ENCODE data around the gene JAZF1. TPM values are rescaled to one million over a fixed set of nuclear protein-coding genes. Genes with fewer than 3 reads are reported as not detected.

The JAZF1 gene
- total and polyA plus RNA-seq, 12 donors: 6.9 to 42.3 (median 30.0) TPM

GRCh38 chr7:27929127-27929526, 251.5 kb downstream of the JAZF1 start:
- H3K36me3 ChIP-seq: no peaks in the 10 kb centered on the region
- H3K27me3 ChIP-seq: no peaks in the 10 kb centered on the region
- TF ChIP-seq, protein P1, sequence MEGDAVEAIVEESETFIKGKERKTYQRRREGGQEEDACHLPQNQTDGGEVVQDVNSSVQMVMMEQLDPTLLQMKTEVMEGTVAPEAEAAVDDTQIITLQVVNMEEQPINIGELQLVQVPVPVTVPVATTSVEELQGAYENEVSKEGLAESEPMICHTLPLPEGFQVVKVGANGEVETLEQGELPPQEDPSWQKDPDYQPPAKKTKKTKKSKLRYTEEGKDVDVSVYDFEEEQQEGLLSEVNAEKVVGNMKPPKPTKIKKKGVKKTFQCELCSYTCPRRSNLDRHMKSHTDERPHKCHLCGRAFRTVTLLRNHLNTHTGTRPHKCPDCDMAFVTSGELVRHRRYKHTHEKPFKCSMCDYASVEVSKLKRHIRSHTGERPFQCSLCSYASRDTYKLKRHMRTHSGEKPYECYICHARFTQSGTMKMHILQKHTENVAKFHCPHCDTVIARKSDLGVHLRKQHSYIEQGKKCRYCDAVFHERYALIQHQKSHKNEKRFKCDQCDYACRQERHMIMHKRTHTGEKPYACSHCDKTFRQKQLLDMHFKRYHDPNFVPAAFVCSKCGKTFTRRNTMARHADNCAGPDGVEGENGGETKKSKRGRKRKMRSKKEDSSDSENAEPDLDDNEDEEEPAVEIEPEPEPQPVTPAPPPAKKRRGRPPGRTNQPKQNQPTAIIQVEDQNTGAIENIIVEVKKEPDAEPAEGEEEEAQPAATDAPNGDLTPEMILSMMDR (IDR thresholded peaks at IDR 0.05): no peak
- DNase-seq (no peak), ATAC-seq (no peak)
- no peak overlapping the region for H3K27ac ChIP-seq
- no peaks in the 10 kb centered on the region for H3K9me3 ChIP-seq
- 94 to 97% methylated on average over 3 of the region's 3 CpGs for WGBS, 2 donors
- no peak overlapping the region for H3K4me3 ChIP-seq
- H3K4me1 ChIP-seq: peaks cover 0 to 9% (median 0%) of the 10 kb centered on the region in 9 donors
- intact Hi-C loops (cut with DNase I): loop anchor here in 4 of 10 donors (10.0 kb wide), 4 partner anchors 124 to 724 kb away; partner anchors contain the start of genes HOXA13 (in 2 of the 4) and TAX1BP1 (in 1 of the 4)

DNA sequence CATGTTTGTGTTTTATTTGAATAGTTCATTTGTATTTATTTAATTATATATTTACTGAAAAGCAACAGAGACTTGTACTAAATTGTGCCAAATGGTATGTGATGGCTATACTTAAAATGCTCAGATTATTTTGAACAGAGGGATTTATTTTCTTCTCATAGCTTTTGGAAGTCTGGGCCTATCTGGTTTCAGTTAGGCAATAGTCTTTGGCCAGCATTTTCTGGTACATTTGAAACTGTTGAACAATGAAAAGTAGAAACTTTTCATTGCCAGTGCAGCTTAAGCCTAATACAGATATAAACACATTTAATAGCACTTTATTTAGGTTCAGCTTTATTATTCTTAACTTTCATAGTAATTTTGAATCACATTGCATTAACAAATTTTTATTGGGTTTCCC, 252.6 kb downstream of the JAZF1 start:
- H3K4me1 ChIP-seq: peaks cover 0 to 14% (median 3%) of the 10 kb centered on the region in 9 donors
- no peaks in the 10 kb centered on the region for H3K36me3 ChIP-seq
- H3K9me3 ChIP-seq: no peaks in the 10 kb centered on the region
- intact Hi-C loops (cut with DNase I): loop anchor here in 4 of 10 donors (10.0 kb wide), 4 partner anchors 123 to 723 kb away; partner anchors contain the start of genes HOXA13 (in 2 of the 4) and TAX1BP1 (in 1 of the 4)
- DNase-seq (no peak), ATAC-seq (no peak)
- H3K4me3 ChIP-seq: no peak overlapping the region
- H3K27ac ChIP-seq: no peak overlapping the region
- TF ChIP-seq, protein P1 (IDR thresholded peaks at IDR 0.05): no peak
- no peaks in the 10 kb centered on the region for H3K27me3 ChIP-seq

GRCh38 chr7:27925573-27926201, 254.9 kb downstream of the JAZF1 start:
- TF ChIP-seq, protein P1 (IDR thresholded peaks at IDR 0.05): no peak
- DNase-seq (no peak), ATAC-seq (no peak)
- H3K36me3 ChIP-seq: no peaks in the 10 kb centered on the region
- H3K27me3 ChIP-seq: no peaks in the 10 kb centered on the region
- peaks cover 0 to 26% (median 12%) of the 10 kb centered on the region in 9 donors for H3K4me1 ChIP-seq
- no peak overlapping the region for H3K4me3 ChIP-seq
- H3K27ac ChIP-seq: no peak overlapping the region
- intact Hi-C loops (cut with DNase I): loop anchor here in 4 of 10 donors (10.0 kb wide), 4 partner anchors 121 to 721 kb away; partner anchors contain the start of genes HOXA13 (in 2 of the 4) and TAX1BP1 (in 1 of the 4)
- 92 to 96% methylated on average over 6 of the region's 6 CpGs for WGBS, 2 donors
- no peaks in the 10 kb centered on the region for H3K9me3 ChIP-seq

DNA sequence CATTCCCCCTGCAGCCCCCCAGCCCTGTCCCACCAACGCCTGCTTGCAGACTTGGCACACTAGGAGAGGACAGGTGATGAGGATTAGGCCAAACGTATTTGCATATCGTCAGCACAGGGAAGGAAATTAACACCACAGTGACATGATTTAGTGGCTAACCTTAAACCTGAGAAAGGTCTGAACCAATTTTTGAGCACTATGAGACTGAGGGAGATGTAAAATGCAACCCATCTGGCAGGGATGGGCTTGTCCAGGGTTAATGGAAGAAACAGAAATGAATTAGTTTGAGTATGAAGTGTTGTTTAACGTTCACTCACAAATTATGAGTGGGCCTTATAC, 257.0 kb downstream of the JAZF1 start:
- Histone ChIP-seq H3K4me3 (no peak overlapping the region), H3K4me1 (peaks cover 0 to 27% (median 12%) of the 10 kb centered on the region in 9 donors), H3K36me3 (no peaks in the 10 kb centered on the region), H3K27me3 (no peaks in the 10 kb centered on the region), H3K27ac (peak overlapping the region in 3 of 10 donors; percentile 4 to 39 (median 23)), H3K9me3 (no peaks in the 10 kb centered on the region)
- ATAC-seq (no peak), DNase-seq (no peak)
- intact Hi-C loops (cut with DNase I): loop anchor here in 9 of 10 donors (5.0 to 10.0 kb wide), 7 partner anchors 119 to 731 kb away; partner anchors contain the start of genes HOXA13 (in 2 of the 9) and TAX1BP1 (in 1 of the 9)
- TF ChIP-seq, protein P1 (IDR thresholded peaks at IDR 0.05): no peak
- WGBS, 2 donors: 60 to 61% methylated on average over 4 of the region's 4 CpGs
